GM10266 (cell line): Measurements from ENCODE around the gene TRDMT1.

Experiments used
- DNase-seq: peaks from one replicate; pipeline ENCODE4 v3.0.0; 2012; ENCODE audit errors: extremely low spot score
- TF ChIP-seq, protein P1 (sequence below): IDR thresholded peaks from 2 replicates; pipeline ENCODE4 v1.5.1; 2012; ENCODE audit warnings: mild to moderate bottlenecking, low read depth; ENCODE audit not compliant: control insufficient read depth, insufficient read depth; ENCODE audit errors: missing control alignments

TRDMT1 gene

DNA sequence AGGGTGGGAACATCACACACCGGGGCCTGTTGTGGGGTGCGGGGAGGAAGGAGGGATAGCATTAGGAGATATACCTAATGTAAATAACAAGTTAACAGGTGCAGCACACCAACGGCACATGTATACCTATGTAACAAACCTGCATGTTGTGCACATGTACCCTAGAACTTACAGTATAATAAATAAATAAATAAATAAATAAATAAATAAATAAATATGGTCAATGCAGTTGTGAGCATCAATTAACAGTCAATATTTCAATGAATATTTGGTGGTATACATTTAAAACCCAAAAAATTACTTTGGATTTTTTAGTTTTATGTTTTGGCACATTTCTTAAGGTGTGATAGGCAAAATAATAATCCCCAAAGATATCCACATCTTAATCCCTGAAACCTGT, 15.6 kb downstream of the TRDMT1 start:
- TF ChIP-seq, protein P1, sequence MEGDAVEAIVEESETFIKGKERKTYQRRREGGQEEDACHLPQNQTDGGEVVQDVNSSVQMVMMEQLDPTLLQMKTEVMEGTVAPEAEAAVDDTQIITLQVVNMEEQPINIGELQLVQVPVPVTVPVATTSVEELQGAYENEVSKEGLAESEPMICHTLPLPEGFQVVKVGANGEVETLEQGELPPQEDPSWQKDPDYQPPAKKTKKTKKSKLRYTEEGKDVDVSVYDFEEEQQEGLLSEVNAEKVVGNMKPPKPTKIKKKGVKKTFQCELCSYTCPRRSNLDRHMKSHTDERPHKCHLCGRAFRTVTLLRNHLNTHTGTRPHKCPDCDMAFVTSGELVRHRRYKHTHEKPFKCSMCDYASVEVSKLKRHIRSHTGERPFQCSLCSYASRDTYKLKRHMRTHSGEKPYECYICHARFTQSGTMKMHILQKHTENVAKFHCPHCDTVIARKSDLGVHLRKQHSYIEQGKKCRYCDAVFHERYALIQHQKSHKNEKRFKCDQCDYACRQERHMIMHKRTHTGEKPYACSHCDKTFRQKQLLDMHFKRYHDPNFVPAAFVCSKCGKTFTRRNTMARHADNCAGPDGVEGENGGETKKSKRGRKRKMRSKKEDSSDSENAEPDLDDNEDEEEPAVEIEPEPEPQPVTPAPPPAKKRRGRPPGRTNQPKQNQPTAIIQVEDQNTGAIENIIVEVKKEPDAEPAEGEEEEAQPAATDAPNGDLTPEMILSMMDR: no peak
- no peak for DNase-seq

- TF ChIP-seq, protein P1: no peak
- no peak for DNase-seq
Observed at GRCh38 chr10:17183110-17183509, 18.4 kb downstream of the TRDMT1 start.

DNA sequence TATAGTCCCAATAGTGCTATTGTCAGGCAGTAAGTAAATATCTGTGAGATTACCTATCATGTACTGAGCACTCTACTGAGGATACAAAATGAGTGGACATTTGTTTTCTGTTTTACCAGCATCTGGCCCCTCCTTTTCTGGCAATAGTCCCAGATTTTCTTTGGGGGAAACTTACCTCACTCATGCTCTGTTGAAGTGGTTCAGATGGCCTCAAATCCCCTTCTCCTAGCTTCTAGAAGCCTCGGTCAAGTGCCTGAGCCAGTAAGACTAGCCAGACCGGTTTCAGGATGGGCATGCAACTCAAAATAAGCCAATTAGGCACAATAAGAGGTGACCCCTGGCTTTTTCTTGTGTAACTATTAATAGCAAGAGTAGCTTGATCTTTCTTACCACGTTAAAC, 19.7 kb downstream of the TRDMT1 start:
- DNase-seq: no peak
- TF ChIP-seq, protein P1: no peak

DNA sequence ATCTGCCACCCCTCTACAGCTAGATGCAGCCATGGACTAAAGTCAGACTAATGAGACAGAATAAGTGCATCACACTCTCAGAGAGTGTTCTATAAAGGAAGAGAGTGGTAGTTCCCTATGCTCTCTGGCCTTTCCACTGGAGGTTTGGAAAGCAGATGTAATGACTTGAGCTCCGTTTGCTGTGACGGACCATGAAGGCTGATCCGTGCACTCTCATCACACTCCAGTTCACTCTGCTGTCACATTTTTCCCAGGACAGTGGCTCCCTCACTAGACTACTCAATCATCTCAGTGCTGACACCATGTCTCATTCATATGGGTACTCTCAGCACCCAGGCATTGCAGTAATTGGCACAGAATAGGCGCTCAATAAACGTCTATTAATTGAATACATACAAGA, 20.4 kb downstream of the TRDMT1 start:
- TF ChIP-seq, protein P1: no peak
- DNase-seq: no peak

DNA sequence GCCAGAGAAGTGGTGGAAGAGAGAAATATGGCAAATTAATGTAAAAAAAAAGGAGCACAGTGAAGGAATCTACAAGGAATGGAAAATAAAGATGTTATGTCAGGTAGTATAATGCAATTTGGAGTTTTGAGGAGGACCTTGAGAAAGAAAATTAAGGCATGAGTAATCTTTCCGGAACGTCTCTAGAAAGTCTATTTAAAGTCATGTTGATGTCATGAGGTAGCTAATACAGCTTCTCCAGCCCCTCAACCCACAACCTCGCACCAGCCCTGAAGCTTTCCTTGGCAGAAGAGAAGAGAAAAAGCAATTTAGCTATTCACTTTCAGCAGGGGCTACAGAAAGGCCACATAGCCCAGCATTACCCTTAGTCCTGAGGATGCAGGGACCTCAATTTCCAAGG, 22.5 kb downstream of the TRDMT1 start:
- TF ChIP-seq, protein P1: no peak
- no peak for DNase-seq

DNA sequence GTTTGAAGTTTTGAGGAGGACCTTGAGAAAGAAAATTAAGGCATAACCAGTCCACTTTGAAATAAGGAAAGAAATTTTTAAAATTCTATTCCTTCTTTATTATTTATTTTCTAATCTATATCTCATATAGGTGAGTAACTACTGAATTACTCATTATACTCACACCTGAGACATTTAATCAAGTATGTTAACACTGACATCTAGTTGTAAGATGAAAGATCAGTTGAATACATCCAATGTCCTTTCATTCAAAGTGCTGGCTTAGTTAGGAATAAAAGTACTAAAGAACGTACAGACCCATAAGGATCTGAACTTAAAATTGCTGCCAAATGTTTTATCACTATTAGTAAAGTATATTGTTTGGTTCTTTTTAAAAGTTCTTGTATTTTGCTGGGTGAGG, 23.5 kb downstream of the TRDMT1 start:
- TF ChIP-seq, protein P1: no peak
- DNase-seq: no peak

GRCh38 chr10:17177014-17177413, 24.5 kb downstream of the TRDMT1 start:
- TF ChIP-seq, protein P1: no peak
- DNase-seq: no peak

GRCh38 chr10:17176091-17176490, 25.4 kb downstream of the TRDMT1 start:
- TF ChIP-seq, protein P1: no peak
- DNase-seq: no peak
